GM10266 (cell line): ENCODE data around the gene JMJD1C.
"Not testable (repeated sequence)": the region's sequence is repeated elsewhere in the genome, so short reads cannot be mapped to it uniquely, and the experiment has no call there.

Experiments used
- DNase-seq: peaks from one replicate; pipeline ENCODE4 v3.0.0; 2012; ENCODE audit errors: extremely low spot score
- TF ChIP-seq, protein P1 (sequence below): IDR thresholded peaks from 2 replicates; pipeline ENCODE4 v1.5.1; 2012; ENCODE audit warnings: mild to moderate bottlenecking, low read depth; ENCODE audit not compliant: control insufficient read depth, insufficient read depth; ENCODE audit errors: missing control alignments

Gene JMJD1C

DNA sequence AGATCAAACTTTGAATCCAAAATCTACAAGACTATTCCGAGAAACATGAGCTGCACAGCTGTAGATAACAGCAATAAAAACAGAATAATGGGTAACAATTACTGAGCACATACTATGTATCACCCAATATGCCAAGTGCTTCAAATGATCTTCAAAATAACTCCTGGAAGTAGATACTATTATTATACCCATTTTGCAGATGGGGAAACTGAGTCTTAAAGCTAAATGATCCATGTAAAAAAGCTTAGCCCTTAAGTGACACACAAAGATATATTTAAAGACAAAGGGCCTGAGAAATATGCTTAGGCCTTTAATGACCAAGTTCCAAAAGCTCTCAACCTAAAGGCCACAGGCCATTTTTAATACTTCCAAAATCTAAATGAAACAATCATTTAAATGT, 37.1 kb upstream of the JMJD1C start:
- no peak for DNase-seq

DNA sequence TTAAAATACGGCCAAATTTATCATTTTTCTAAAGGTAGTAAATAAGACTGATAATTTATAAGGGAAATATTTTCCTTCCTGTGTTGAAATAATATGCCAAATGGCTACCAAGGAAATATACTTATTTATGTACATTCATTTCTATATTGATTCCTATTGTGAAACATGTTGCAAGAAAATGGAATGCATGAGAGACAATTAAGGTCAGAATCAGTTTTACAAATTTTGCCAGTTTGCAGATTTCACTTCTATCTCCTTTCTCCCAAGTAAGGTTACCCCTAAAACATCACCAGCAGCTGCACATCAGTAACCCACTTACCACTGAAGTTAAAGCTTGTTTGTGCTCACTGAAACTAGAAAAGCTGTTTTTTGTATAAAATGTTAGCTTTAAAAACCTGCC, 36.2 kb upstream of the JMJD1C start:
- no peak for DNase-seq
- TF ChIP-seq, protein P1, sequence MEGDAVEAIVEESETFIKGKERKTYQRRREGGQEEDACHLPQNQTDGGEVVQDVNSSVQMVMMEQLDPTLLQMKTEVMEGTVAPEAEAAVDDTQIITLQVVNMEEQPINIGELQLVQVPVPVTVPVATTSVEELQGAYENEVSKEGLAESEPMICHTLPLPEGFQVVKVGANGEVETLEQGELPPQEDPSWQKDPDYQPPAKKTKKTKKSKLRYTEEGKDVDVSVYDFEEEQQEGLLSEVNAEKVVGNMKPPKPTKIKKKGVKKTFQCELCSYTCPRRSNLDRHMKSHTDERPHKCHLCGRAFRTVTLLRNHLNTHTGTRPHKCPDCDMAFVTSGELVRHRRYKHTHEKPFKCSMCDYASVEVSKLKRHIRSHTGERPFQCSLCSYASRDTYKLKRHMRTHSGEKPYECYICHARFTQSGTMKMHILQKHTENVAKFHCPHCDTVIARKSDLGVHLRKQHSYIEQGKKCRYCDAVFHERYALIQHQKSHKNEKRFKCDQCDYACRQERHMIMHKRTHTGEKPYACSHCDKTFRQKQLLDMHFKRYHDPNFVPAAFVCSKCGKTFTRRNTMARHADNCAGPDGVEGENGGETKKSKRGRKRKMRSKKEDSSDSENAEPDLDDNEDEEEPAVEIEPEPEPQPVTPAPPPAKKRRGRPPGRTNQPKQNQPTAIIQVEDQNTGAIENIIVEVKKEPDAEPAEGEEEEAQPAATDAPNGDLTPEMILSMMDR, result no peak

More for the DNA sequence above, 37.1 kb upstream of the JMJD1C start:
- TF ChIP-seq, protein P1, result no peak

DNA sequence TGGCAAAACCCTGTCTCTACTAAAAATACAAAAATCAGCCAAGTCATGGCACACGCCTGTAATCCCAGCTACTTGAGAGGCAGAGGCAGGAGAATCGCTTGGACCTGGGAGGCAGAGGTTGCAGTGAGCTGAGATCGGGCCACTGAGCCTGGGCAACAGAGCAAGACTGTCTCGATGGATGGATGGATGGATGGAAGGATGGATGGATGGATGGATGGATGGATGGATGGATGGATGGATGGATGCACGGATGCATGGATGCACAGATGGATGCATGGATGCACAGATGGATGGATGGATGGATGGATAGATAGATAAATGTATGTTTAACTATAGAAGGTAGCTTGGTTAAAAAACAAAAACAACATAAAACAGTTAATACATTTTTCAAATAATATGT, 34.8 kb upstream of the JMJD1C start:
- not testable (repeated sequence) for DNase-seq

DNA sequence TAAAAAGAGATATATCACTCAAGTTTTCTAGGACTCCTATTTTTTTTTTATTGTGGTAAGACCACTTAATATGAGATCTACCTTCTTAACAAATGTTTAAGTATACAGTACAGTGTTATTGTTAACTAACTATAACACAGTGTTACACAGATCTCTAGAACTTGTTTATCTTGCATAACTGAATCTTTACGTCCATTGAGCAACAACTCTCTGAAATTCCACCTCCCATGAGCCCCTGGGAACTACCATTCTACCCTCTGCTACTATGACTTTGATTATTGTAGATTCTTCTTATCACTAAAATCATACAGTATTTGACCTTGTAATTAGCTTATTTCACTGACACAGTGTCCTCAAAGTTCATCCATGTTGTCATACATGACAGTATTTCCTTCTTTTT, 32.9 kb upstream of the JMJD1C start:
- TF ChIP-seq, protein P1, result no peak
- no peak for DNase-seq

DNA sequence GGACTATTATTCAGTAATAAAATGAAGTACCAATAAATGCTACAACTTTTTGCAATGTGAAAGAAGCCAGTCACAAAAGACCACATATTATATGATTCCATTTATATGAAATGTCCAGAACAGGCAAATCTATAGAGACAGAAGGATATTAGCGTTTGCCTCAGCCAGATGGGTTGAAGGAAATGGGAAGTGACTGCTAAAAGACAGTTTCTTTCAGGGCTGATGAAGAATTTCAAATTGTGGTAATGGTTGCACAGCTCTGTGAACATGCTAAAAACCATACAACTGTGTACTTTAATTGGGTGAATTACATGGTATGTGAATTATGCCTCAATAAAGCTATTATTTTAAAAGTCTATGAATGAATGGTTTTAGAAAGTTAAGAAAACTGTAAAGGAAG, 31.5 kb upstream of the JMJD1C start:
- no peak for DNase-seq
- TF ChIP-seq, protein P1, result no peak

DNA sequence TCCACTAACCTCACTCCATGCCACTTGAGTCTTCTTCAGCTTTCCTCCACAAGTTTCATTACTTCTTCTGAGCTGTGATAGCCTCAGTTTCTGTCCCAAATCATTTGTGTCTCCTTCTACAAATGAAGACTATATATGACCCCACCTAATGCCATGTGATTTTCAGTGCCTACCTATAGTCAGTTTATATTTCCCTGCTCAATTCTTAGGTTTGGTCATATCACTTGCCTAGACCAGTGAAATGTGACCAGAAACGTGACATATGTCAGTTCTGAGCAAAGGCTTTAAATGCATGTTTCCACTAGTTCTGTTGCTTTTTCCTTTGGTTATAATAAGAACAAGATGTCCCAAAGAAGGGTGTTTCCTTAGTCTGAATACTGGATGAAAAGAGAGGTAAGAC, 30.8 kb upstream of the JMJD1C start:
- TF ChIP-seq, protein P1, result no peak
- DNase-seq, result no peak

DNA sequence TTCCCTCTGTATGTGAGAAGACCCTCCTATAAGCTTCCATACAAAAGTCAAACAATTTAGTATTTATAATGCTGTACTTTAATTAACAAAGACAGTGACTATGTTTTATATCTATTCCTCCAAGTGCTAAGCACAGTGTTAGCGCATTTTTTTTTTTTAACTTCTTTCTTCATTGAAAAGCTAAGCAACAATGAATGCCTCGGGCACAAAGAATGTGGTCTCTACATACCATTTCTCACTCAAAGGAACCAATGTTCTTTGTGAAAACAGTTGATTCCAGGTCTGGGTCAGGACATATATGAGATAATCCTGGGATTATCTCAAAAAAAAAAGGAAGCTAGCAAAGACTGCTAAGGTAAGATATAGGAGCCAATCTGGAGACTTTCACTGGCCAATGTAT, 29.2 kb upstream of the JMJD1C start:
- DNase-seq, result no peak
- TF ChIP-seq, protein P1, result no peak

DNA sequence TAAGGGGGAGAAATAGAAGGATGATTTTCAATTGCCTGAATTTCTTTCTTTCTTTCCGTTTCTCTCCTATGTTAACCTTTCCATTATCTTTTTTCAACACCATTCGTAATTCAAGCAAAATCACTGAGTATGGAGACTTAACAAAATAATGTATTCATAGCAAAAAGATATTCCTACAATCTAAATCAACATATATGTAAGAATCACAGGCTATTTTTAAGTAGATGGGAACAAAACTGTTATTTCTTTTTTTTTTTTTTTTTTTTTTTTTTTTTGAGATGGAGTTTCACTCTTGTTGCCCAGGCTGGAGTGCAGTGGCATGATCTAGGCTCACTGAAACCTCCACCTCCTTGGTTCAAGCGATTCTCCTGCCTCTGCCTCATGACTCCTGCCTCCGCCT, 27.2 kb upstream of the JMJD1C start:
- TF ChIP-seq, protein P1, result no peak
- no peak for DNase-seq

DNA sequence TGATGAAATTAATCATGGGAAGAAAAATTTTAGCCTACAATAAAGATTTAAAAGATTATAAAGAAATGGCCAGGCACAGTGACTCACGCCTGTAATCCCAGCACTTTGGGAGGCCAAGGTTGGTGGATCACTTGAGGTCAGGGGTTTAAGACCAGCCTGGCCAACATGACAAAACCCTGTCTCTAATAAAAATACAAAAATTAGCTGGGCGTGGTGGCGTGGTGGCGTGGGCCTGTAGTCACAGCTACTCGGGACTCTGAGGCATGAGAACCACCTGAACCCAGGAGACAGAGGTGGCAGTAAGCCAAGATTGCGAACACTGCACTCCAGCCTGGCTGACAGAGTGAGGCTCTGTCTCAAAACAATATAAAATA, 26.5 kb upstream of the JMJD1C start:
- DNase-seq, result not testable (repeated sequence)
